ENCODE data around the gene HELZ2. TPM values are rescaled to one million over a fixed set of nuclear protein-coding genes. Genes with fewer than 3 reads are reported as not detected.

Gene HELZ2
- total and polyA plus RNA-seq, 2 experiments from 2014 or later, result 5.2 to 48.9 TPM

- TF ChIP-seq, protein P1, sequence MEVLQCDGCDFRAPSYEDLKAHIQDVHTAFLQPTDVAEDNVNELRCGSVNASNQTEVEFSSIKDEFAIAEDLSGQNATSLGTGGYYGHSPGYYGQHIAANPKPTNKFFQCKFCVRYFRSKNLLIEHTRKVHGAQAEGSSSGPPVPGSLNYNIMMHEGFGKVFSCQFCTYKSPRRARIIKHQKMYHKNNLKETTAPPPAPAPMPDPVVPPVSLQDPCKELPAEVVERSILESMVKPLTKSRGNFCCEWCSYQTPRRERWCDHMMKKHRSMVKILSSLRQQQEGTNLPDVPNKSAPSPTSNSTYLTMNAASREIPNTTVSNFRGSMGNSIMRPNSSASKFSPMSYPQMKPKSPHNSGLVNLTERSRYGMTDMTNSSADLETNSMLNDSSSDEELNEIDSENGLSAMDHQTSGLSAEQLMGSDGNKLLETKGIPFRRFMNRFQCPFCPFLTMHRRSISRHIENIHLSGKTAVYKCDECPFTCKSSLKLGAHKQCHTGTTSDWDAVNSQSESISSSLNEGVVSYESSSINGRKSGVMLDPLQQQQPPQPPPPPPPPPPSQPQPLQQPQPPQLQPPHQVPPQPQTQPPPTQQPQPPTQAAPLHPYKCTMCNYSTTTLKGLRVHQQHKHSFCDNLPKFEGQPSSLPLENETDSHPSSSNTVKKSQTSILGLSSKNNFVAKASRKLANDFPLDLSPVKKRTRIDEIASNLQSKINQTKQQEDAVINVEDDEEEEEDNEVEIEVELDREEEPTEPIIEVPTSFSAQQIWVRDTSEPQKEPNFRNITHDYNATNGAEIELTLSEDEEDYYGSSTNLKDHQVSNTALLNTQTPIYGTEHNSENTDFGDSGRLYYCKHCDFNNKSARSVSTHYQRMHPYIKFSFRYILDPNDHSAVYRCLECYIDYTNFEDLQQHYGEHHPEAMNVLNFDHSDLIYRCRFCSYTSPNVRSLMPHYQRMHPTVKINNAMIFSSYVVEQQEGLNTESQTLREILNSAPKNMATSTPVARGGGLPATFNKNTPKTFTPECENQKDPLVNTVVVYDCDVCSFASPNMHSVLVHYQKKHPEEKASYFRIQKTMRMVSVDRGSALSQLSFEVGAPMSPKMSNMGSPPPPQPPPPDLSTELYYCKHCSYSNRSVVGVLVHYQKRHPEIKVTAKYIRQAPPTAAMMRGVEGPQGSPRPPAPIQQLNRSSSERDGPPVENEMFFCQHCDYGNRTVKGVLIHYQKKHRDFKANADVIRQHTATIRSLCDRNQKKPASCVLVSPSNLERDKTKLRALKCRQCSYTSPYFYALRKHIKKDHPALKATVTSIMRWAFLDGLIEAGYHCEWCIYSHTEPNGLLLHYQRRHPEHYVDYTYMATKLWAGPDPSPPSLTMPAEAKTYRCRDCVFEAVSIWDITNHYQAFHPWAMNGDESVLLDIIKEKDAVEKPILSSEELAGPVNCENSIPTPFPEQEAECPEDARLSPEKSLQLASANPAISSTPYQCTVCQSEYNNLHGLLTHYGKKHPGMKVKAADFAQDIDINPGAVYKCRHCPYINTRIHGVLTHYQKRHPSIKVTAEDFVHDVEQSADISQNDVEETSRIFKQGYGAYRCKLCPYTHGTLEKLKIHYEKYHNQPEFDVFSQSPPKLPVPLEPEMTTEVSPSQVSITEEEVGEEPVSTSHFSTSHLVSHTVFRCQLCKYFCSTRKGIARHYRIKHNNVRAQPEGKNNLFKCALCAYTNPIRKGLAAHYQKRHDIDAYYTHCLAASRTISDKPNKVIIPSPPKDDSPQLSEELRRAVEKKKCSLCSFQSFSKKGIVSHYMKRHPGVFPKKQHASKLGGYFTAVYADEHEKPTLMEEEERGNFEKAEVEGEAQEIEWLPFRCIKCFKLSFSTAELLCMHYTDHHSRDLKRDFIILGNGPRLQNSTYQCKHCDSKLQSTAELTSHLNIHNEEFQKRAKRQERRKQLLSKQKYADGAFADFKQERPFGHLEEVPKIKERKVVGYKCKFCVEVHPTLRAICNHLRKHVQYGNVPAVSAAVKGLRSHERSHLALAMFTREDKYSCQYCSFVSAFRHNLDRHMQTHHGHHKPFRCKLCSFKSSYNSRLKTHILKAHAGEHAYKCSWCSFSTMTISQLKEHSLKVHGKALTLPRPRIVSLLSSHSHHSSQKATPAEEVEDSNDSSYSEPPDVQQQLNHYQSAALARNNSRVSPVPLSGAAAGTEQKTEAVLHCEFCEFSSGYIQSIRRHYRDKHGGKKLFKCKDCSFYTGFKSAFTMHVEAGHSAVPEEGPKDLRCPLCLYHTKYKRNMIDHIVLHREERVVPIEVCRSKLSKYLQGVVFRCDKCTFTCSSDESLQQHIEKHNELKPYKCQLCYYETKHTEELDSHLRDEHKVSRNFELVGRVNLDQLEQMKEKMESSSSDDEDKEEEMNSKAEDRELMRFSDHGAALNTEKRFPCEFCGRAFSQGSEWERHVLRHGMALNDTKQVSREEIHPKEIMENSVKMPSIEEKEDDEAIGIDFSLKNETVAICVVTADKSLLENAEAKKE (CRISPR knock-in tag; IDR thresholded peaks at IDR 0.05), result no peak
- no peak for TF ChIP-seq JUNB (IDR thresholded peaks at IDR 0.05; ENCODE audit: unreplicated experiment)
- TF ChIP-seq CREB1 (CRISPR knock-in tag; IDR thresholded peaks at IDR 0.05; ENCODE audit: low read depth), result no peak
- no peak for TF ChIP-seq REST (IDR thresholded peaks at IDR 0.05; ENCODE audit: unreplicated experiment)
Observed at GRCh38 chr20:63540417-63541186, 33.4 kb downstream of the HELZ2 start (continued).
